GM21381 (cell line): ENCODE measurements around the gene EYA2.
"Not testable (repeated sequence)": the region's sequence is repeated elsewhere in the genome, so short reads cannot be mapped to it uniquely, and the experiment has no call there.

Source experiments
- ATAC-seq: cut with Tn5 transposase; IDR thresholded peaks from one replicate; pipeline ENCODE4 v1.9.1; 2021; ENCODE audit warnings: mild to moderate bottlenecking, moderate library complexity; ENCODE audit not compliant: unreplicated experiment

Gene EYA2

DNA sequence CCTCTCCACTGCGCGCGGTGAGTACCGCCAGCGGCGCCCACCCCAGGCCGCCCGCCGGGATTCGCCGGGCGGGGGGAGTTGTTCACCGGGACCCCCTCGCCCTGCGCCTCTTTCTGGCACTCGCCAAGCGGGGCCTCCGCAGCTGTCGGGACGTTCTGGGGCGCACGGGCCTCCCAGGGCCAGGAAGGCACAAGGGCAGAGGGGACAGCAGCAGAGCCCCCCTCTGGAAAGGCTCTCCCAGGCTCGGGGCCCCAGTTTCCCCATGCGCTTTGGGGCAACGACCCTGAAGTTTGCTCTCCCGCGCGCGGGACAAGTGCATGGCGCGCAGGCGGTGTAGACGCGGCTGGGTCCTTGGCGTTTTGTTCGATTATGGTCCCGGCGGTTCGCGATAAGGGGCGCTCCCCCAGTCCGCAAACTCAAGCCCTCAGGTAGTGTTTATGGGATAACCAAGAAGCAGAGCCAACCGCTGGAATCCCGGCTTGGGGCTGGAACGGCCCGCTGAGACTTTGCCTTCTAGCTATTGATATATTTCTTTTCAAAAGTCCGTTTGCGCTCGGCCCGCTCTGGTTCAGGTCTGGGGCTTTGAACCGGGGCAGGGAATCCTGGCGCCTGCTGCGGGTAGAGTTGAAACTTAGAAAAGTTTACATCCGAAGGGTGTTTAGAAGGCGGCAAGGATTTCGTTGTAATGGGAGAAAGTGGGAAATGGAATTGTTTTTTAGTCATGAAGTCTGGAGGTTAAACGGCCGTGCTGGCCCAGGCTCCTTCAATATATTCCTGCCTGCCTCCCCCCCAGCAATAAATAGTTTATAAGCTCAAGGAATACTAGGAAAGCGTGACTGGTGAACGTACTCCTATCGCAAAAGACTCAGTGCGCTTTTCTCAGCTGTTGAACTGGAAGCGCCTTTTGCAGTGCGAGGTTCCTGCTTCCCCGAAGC lies 595 bp downstream of the EYA2 start:
- no peak for ATAC-seq

DNA sequence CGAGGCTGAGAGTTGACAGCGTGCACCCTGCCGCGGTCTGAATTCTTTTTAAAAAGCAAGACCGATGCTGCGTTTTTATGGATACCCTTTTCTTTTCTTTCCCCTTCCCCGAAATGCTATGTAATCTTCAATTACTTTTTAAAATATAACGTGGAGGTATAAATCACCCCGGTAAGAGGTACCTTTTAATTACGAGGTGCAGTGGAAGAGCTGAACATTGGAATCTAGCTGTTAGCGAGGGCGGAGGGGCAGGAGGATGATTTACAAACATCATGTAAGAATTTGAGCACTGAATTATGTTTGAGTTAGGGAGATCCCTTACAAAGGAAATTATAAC lies 1.2 kb downstream of the EYA2 start:
- no peak for ATAC-seq

- ATAC-seq: no peak
Observed at GRCh38 chr20:46897328-46897880, 2.8 kb downstream of the EYA2 start.

- ATAC-seq: no peak
Observed at GRCh38 chr20:46898423-46898822, 3.8 kb downstream of the EYA2 start.

DNA sequence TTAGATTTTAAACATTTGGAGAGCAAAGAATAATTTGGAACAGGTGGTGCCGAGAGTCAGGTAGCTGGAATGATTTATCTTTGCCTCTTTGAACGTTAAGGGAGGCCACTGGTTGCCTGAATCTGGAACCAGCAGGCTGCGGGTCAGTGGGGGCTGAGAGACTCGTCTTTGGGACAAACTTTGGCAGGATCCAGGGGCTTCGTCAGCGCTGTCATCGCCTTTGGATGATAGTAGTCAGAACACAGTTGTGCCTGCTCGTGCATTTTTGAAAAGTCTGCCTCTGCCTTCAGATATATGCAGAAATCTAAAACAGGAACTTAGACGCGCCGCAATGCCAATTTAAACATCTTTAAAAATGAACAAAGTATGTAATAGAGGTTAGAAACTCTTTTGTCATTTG lies 5.0 kb downstream of the EYA2 start:
- ATAC-seq: no peak

GRCh38 chr20:46900086-46900485 lies 5.4 kb downstream of the EYA2 start:
- ATAC-seq: no peak

- no peak for ATAC-seq
Observed at GRCh38 chr20:46900826-46901225, 6.2 kb downstream of the EYA2 start.

GRCh38 chr20:46901638-46902037 lies 7.0 kb downstream of the EYA2 start:
- ATAC-seq: no peak

DNA sequence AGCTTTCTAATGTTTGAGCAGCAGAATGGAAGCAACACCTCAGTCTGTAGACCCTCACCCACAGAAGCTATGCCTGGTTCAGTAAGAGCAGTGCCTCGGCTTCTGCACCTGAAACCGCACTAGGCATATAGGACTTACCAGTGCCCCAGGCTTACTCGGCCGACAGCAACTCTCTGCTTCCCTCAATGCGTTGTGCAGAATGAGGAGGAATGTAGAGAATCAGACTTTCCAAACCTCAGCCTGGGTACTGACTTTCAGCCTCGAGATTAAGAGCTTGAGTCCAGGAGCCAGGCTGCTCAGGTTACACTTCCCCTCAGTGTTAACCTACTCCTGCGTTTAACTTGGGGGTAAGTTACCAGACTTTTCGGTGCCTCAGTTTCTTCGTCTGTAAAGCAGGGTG lies 8.6 kb downstream of the EYA2 start:
- ATAC-seq: no peak

DNA sequence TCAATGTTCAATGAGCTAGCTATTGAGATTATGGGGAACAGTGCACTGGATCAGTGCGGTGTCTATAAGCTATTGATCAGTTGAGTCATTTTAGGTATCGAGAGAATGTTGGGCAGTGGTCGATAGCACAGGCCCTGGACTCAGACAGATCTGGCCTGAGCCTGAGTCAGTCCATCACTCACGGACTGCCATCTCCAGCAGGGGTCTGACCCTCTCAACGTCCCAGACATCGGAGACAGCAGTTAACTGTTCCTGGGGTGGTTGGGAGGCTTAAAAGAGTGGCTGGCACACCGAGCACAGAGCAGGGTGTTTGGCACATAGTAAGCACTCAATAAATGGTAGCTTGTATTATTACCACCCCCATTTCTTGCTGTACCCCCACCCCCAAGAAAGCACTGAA lies 9.3 kb downstream of the EYA2 start:
- no peak for ATAC-seq

- no peak for ATAC-seq
Observed at GRCh38 chr20:46905364-46906125, 10.9 kb downstream of the EYA2 start.

GRCh38 chr20:46913329-46914044 lies 18.8 kb downstream of the EYA2 start:
- ATAC-seq: no peak

- no peak for ATAC-seq
Observed at GRCh38 chr20:46914789-46915379, 20.2 kb downstream of the EYA2 start.

DNA sequence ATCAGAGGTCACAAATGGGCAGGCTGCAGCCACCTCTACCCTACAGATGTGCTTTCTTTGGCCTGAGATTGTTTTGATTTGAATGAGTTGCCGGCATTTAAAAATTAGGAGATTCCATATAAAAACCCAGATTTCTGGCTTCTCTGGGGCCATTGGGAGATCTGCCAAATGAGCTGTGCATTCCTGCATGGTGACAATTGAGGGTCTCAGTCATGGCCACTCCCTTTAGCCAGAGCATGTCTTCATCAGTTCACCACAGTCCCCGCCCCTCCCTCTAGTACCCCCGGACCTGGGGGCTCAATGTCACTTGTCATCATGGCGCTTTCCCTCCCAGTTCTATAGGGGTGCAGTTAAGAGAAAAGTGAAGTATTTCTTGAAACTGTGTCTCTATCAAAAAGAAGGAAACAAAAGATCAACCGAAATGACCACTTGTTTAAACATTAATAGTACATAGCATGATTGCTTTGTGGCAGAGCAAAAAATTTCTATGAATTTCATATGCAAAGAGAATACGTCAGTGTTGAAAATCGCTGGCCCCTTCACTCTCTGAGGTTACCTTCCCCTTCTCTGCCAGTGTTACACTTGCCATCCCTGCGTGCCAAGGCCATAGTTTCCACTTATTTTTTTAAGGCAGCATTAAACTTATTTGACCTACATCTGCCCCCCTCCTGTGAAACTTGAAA lies 21.1 kb downstream of the EYA2 start:
- ATAC-seq: no peak

GRCh38 chr20:46916258-46916603 lies 21.6 kb downstream of the EYA2 start:
- ATAC-seq: no peak

DNA sequence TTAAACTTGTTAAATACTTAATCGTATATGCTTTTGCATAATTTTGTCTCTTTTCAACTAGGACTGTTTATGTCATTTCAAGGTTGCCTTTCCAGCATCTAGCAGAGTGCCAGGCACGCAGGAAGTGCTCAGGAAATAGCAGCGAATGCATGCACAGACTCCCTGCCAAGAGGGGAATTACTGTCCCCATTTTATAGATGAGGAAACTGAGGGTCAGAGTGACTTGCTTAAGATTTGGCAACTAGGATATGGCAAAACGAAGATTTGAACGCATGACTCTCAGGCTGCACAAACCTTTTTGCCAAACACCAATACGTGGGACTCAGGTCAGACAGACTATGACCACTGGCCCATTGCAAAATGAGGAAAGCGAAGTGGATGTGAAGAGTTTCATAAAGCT lies 22.5 kb downstream of the EYA2 start:
- no peak for ATAC-seq

DNA sequence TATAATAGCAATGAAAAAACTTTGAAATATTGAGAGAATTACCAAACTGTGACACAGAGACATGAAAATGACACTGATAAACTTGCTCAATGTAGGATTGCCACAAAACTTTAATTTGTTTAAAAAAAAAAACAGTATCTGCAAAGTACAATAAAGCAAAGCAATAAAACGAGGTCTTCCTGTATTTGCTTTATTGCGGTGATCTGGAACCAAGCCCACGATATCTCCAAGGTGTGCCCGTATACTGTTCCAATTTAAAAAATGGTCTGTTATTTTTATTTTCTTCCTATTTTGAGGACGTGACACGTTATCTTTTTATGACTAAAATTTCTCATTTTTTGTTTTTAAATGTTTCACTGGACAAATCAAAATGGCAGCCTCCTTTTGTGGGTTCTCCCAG lies 25.5 kb downstream of the EYA2 start:
- ATAC-seq: no peak

GRCh38 chr20:46922841-46923240 lies 28.2 kb downstream of the EYA2 start:
- not testable (repeated sequence) for ATAC-seq

DNA sequence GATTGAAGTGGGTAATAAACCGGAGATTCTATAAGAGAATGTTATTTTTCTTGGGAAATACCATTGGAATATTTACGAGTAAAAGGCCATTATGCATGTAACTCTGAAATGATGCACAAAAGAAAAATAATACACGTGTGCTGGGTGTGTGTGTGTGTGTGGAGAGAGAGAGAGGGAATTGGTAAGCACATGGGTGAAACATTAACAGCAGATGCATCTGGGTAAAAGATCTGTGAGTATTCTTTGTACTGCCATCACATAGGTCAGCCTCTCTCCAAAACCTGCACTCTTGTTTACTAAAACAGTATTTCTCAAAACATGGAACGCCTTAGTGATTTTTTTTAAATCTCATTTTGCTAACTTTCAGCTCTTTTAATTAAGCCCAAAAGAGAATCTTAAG lies 28.9 kb downstream of the EYA2 start:
- no peak for ATAC-seq

- ATAC-seq: no peak
Observed at GRCh38 chr20:46928580-46929132, 34.0 kb downstream of the EYA2 start.
